NCI-H1417 (cell line): ENCODE results near the gene PIM3.

Experiments used
- DNase-seq, 3 experiments: peaks; one replicate each; lab custom pipeline; 2025; lab: John Stamatoyannopoulos, UW

PIM3 gene

DNA sequence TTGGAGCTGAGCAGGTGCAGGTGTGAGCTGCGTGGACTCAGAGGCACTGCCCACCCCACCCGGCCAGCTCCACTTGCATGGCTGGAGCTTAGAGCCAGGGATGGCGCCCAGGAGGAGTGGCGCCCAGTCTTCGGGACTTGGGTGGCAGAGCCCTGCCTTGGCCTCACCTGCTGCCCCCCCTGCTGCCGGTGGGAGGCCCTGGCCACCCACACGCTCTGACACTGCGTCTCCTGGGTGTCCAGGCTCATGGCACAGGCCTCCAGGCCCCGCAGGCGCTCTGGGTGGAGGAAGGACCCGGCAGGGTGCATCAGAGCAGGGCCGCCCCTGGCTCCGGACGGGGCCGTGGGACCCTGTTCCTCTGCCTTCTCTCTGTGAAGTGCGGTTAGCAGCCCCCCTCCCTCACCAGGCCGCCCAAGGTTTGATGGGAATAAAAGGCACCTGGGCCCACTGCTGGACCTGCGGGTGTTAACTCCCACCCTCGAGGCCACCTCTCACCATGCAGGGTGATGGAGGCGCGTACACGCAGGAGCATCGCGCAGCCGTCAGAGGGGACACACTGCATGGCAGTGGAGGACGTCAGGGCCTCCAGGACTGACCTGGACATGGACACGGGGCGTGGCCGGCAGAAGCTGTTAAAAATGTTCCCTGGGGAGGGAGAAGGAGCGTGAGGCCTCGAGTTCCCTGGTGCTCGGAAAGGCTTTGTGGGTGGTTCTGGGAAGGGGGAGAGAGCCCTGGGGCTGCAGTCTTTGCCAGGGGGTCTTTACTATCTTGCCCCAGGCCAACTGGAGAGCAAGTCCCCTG lies 40.2 kb downstream of the PIM3 start:
- peak in 1 of 3 experiments; percentile 2 for DNase-seq

DNA sequence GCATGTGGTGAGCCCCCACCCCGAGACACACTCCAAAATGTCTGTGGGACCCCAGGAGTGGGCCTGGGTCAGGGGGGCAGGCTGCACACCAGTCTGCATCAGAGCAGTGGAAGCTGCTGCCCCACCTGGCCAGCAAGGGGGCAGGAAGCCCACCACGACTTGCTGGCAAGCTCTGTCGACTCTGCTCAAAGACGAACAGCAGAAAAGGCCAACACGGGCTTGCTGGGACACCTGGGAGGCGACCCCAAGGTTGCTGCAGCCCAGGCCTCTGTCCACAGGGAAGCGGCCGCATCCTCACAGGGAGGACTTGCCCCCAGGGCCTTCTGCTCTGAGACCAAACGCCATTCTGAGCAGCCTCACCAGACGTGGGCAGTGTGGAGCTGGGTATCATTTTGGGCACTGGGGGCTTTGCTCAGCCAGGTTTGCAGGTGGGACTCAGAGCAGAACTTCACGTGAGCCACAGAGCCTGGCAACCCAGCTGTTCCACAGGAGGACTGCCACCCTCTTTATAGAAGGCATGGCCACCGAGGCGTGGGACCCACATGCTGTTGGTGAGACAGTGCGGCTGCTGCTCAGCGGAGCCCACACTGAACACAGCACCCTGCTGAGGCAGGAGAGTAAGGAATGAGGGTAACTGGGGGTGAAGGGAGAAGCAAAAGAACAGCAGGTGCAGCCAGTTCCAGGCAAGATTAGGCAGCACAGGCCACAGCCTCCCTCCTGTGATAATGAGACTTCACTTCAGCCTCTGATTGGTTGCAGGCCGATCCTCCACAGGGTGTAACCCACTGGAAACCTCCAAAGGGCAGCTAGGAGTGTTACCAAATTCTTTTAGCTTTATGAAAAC lies 41.0 kb downstream of the PIM3 start:
- DNase-seq = peak in 2 of 3 experiments; percentile 67 to 90

DNA sequence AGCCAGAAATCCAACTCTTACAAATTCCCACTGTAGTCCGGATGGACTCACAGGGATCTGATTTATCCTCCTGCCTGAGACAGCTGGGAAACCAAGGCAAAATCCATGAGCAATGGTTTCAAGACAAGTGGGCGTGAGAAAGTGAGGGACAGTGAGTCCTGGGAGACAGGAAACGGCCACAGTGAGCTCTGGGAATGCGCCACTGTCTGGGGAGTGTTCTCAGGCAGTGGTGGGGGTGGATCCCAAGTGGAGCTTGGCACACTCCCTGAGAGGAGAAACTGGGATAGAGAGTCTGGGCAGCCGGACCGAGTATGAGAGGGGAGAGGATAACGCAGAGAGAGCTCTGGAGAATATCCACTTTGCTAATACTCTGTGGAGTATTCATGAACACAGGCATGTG lies 42.2 kb downstream of the PIM3 start:
- DNase-seq = no peak

DNA sequence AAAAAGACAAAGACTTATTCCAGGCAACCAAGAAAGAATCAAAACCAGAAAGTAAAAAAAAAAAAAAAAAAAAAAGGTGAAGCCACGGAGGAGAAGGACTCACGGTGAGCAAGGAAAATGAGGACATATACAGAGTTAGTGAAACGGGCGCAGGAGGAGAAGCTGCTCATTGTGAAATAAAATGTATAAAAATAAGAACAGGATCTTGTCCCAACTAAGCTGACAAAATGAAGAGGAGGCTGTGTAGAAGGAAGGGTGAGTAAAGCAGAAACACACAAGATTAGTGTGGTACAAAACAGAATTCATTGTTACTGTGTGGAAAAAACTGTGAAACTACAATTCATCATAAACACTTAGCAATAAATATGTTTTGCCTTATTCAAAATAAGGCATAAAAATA lies 44.3 kb downstream of the PIM3 start:
- no peak for DNase-seq

DNA sequence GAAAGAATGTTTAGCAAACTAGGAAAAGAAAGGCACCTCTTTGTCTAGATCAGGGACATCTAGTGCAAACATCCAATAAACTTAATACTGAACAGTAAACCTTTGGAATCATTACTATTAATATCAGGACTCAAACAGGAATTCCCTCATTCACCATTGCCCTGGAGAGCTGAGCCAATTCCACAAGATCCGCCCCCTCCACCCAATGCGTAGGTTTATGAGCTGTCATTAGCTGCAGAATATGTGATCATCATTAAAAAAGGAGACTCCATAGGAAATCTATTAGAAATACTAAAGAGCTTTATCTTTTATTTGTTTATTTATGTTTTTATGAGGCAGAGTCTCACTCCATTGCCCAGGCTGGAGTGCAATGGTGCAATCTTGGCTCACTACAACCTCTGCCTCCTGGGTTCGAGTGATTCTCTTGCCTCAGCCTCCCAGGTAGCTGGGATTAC lies 46.5 kb downstream of the PIM3 start:
- peak in 1 of 3 experiments; percentile 12 for DNase-seq

DNA sequence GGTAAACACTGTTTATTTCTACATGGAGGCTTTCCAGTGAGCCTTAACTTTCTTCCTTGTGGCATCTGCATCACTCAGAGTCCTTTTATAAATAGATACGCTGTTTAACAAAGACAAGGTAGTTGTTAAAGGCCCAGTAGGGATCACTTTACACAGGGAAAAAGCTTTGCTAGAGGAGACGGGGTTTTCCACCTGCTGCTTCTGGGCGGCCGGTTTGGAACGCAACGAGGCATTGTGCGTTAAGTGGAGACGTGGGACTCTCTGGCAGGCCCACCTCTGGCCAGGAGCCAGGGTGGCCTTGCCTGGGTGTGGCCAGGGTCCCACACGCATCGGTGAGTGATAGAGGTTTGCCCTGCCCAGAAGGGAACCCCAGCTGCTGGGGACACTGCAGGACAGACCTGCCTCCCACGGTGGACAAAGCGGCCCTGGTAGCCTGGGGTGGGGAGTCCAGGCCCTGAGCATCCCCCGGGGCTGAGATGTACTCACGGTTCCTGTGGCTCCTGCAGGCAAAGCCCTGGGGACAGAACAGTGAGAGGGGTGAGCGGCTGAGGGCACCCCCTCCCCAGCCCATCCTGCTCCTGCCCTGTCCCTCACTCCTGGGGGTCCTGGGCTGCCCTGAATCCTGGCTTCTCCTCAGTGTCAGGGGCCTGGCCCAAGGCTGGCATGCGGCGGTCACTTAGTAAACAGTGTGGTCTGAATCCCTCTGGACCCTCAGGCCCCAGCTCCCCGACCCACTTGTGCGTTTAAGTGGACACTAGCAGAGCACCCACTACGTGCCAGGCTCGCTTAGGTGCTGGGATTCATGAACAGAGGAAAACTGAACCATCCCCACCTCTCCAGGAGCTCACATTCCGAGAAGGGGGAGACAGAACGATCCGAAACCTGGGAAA lies 47.8 kb downstream of the PIM3 start:
- peak; percentile 24 to 87 (median 69) for DNase-seq

DNA sequence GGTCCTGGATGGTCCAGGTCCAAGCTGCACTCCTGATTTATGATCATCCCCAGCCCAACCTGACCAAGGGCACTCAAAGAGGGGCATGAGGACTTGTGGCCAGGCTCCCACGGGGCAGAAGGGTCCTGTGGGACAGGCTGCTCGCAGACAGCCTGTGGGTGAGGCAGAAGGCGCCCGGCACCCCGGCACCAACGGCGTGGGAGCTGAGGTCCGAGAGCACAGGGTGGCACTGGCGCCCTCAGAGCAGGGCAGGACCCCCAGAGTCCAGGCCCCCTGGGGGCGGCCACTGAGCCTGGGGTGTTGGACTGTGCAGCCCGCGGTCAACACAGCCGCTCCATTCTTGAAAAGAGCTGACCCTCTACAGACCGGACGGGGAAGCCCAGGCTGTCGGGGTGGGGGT lies 48.7 kb downstream of the PIM3 start:
- no peak for DNase-seq

DNA sequence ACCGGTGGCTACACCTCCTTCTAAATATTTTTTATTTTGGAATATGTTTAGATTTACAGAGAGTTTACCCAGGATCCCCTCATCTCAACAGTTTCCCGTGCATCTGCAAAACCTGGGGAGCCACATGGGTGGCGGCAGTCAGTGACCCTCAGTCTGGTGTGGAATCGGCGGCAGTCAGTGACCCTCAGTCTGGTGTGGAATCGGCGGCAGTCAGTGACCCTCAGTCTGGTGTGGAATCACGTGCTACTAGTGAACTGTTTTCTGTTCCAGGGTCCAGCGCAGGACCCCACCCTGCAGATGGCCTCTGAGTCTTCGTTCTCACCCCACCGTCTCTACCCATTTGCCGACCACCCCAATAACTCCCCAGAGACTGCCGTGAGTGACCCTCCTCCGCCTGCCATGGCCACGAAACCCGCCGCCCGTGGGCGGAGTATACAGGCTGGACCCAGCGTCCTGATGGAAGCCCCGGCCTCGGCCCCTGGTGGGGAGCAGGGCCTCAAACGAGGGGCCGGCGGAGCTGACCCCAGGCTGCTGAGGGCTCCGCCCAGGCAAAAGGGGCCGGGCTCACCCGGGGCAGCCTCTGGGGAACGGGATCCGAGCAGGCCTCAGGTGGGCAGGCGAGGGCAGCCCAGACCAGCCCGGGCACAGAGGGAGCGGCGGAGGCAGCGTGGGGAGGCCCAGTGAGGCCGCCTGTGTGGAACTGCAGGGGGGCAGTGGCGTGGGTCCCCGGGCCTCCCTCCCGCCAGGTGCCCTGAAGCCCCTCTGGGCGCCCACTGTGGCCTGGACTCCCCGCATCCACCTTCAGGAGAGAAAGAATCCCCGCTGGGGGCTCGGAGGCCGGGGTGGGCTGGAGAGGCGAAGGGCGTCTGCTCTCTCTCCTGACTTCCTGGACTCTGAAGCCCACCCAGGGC lies 49.4 kb downstream of the PIM3 start:
- no peak for DNase-seq

DNA sequence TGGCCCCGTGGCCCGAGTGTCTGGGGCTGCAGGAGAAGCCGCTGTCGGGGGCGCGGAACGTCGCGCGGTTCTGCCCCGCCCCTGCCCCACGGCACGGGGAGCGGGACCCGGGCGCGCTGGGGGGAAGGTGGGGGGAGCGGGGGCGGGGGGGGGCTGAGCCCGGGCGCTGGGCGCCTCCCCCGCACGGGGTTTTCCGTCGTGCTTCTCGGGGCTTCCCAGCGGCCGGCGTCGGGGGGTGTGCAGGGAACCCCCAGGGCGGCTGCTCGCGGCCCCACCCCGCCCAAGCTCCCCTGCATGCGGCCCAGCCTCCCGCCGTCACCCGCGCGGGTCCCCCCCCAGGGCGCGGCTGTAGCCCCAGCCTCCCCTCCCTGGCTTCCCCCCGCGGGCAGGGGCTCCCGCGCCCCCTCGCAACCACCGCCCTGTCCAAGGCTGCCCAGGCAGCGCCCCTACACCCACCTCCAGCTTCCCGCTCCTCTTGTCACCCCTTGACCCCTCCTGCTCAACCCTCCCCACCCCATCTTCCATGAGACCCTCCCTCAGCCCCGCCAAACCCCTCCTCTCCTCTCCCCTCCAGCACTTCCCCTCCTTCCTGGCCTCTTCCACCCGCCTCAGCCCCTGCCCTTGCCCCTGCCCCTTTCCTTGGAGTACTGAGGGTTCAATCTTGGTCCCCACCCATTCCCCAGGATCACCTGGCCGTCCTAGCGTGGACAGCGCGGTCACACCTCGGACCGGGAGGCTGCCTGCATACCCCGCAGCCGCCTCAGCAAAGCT lies 50.3 kb downstream of the PIM3 start:
- DNase-seq = no peak

DNA sequence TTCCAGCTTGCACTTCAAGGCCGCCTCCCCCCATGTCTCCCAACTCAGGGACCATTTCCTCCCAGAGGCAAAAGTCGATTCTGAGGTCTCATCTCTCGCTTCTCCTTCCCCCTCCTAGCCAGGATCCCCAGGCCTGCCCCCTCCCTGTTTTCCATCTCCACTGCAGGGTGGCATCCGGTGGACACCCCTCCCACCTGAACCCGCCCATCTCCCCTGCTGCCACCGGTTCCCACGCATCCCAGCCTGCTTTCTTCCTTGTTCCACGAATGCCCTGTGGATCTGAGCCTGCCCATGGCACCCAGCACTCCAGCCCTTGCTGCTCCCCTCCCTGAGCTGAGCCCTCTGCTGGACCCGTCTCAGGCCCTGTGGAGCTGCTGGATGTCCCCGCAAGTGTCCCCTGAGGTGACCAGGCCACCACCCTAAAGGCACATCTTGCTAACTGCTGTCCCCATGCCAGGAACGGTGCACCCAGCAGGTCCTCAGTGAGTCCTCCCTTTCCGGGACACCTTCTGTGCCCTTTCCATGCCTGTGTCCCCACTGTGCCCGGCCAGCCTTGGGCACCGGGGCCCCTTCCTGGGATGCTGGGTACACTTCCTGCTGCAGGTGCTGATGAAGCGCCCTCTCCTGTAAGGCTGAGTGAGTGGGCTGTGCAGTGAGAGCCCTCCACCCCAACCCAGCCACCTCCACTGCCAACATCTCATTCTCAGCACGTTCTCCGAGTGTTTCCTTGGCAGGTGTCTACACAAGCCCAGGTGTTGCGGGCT lies 51.1 kb downstream of the PIM3 start:
- peak in 1 of 3 experiments; percentile 2 for DNase-seq

DNA sequence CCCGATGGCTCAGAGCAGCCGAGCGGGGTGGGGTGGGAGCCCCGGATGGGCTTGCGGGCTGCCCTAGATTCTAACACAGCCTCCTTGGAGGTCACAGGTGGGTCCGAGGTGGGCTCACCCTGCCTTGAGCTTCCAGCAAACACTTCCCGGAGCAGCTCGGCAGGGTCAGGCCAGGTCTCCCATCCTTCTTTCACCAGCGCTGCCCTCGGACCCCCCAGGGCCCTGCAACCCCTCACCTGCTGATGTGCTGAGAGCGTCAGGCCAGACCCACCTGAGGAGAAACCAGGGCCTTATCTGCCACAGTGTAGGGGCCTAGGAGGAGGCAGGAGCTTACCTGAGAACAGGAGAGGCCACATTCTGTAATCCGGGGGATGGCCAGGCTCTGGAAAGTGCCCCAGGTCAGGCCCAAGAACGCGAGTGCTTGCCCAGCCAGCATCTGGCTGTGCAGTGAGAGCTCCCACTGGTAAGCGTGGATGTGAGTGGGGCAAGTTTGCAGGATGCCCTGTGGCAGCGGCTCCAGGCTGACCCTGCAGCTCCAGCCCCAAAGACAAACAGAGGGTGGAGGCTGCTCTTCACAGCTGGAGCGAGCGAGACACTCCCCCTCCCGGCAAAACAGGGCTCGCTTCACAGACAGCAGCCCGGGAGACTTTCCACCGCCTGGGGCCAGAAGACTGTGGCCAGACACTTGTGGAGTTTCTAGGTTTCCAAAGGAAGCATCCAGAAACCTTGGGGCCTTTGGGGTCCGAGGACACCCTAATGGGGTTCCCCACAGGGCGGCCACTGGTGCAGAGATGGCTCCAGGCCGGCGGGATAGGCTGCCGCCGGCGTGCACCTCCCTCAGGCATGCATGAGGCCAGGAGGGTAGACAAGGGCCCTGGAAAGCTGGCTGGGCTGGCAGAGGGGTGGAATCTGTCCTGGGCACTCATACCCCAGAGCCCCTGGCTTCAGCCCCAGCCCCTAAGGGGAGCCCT lies 51.9 kb downstream of the PIM3 start, which contains the start of gene IL17REL:
Gene IL17REL, minus strand, starts transcription at position 555 of the 971 bp plus-strand sequence. Its CDS starts 119 bp downstream, at position 436.
- DNase-seq = peak in 1 of 3 experiments; percentile 4
